Stomach (tissue), 9 donors: ENCODE data around the gene PTPA. TPM values are rescaled to one million over a fixed set of nuclear protein-coding genes. Genes with fewer than 3 reads are reported as not detected.

Source experiments
- DNase-seq, 2 donors: peaks; one replicate each; pipeline versions ENCODE4 v3.0.0 to v3.0.0-alpha.2; 2013 to 2019
- H3K27ac ChIP-seq, 5 donors: fragments of 200-600 bp in 4 of 5; sonication (generic) in 4 of 5; one replicate each; pipeline ENCODE4 v1.5.1; 2013 to 2019; ENCODE audit warnings: mild to moderate bottlenecking in 1 of 5, moderate library complexity in 1 of 5
- H3K27me3 ChIP-seq, 3 donors: fragments of 200-600 bp; sonication (generic); one replicate each; pipeline ENCODE4 v1.5.1; 2017 to 2019; ENCODE audit warnings: mixed run types in 1 of 3
- H3K36me3 ChIP-seq, 4 donors: fragments of 200-600 bp; sonication (generic); 1 replicate in 3 of 4; 2 replicates in 1 of 4; pipeline ENCODE4 v1.5.1; 2016 to 2019
- H3K4me1 ChIP-seq, 4 donors: fragments of 200-600 bp; sonication (generic); one replicate each; pipeline ENCODE4 v1.5.1; 2016 to 2019
- H3K4me3 ChIP-seq, 4 donors: fragments of 200-600 bp; sonication (generic) in 3 of 4; one replicate each; pipeline ENCODE4 v1.5.1; 2016 to 2019; ENCODE audit warnings: mild to moderate bottlenecking in 1 of 4
- H3K9me3 ChIP-seq, 4 donors: fragments of 200-600 bp; sonication (generic); one replicate each; pipeline ENCODE4 v1.5.1; 2016 to 2019
- CTCF ChIP-seq, 7 experiments: fragments of 450-650 bp in 4 of 7; fragments of 200-600 bp in 3 of 7; sonication (generic) in 3 of 7; IDR thresholded peaks; one replicate each; pipeline ENCODE4 v1.5.1; 2016 to 2019; ENCODE audit warnings: antibody characterized with exemption in 7 of 7, control low read depth in 2 of 7, mild to moderate bottlenecking in 1 of 7
- EP300 ChIP-seq: sonication (generic); formaldehyde crosslinking; IDR thresholded peaks from one replicate; pipeline ENCODE4 v1.6.1; 2017; ENCODE audit warnings: antibody characterized with exemption
- POLR2A ChIP-seq, 4 donors: fragments of 450-650 bp; IDR thresholded peaks; one replicate each; pipeline ENCODE4 v1.6.1; 2016; ENCODE audit warnings: antibody characterized with exemption in 4 of 4, control low read depth in 2 of 4, mild to moderate bottlenecking in 1 of 4, moderate library complexity in 1 of 4
- POLR2AphosphoS5 ChIP-seq, 3 donors: sonication (generic); formaldehyde crosslinking; IDR thresholded peaks; one replicate each; pipeline ENCODE4 v1.6.1; 2016; ENCODE audit warnings: antibody characterized with exemption in 3 of 3
- WGBS, 5 donors: extraction: QIAGEN DNeasy Blood & Tissue Kit in 3 of 5; methylation state at CpG; one replicate each; pipeline versions ENCODE4 v1.1.5 to v1.1.7; 2013 to 2018; 5-methylcytosine and 5-hydroxymethylcytosine counted together
- intact Hi-C: fragments of 100-400 bp; cut with DNase I; formaldehyde crosslinking; loops from one replicate; pipeline ENCODE4 v1.15.1; 2023; ENCODE audit warnings: low total_unique reads
- polyA plus RNA-seq, 3 donors: library from polyadenylated mRNA; stranded (reverse); fragments of 200-250 nt; gene quantifications; one replicate each; pipeline ENCODE4 v1.2.3, GENCODE V29; 2013
- total RNA-seq, 5 donors: library from RNA; depleted of rRNA; stranded (reverse); fragments of >200 nt; gene quantifications; one replicate each; pipeline versions ENCODE4 v1.1.0 to v1.2.3, GENCODE V29; 2014 to 2016
- donor health status: healthy with polysubstance abuse.
- donor health status: Bipolar disorder and iron deficiency.
- donor health status: healthy.

The PTPA gene
- total and polyA plus RNA-seq, 8 donors: 12.3 to 118 (median 73.6) TPM

- TF ChIP-seq POLR2AphosphoS5 (IDR thresholded peaks at IDR 0.05) (no peak), EP300 (no peak), CTCF (IDR thresholded peaks at IDR 0.05) (no peak), POLR2A (IDR thresholded peaks at IDR 0.05) (no peak)
- intact Hi-C loops: no loop called here
- Histone ChIP-seq H3K9me3 (no peaks in the 10 kb centered on the region), H3K27ac (no peak overlapping the region), H3K27me3 (no peaks in the 10 kb centered on the region), H3K4me3 (no peak overlapping the region), H3K4me1 (peaks cover 16 to 44% (median 33%) of the 10 kb centered on the region in 4 donors), H3K36me3 (peaks cover 29 to 51% (median 47%) of the 10 kb centered on the region in 4 donors)
- no peak for DNase-seq
- WGBS, 5 donors: 56 to 76% (median 73%) methylated on average over 6 to 7 of the region's 7 CpGs
Observed at GRCh38 chr9:129084087-129084486, 27.1 kb upstream of the PTPA start.

- Histone ChIP-seq H3K4me1 (peaks cover 0 to 2% (median under 1%) of the 10 kb centered on the region in 4 donors), H3K27ac (no peak overlapping the region), H3K4me3 (no peak overlapping the region), H3K9me3 (no peaks in the 10 kb centered on the region), H3K27me3 (no peaks in the 10 kb centered on the region), H3K36me3 (peaks cover 35 to 67% (median 64%) of the 10 kb centered on the region in 4 donors)
- intact Hi-C loops: no loop called here
- 88 to 93% (median 90%) methylated on average over 6 to 15 of the region's 15 CpGs for WGBS, 5 donors
- TF ChIP-seq POLR2A (IDR thresholded peaks at IDR 0.05): no peak
- TF ChIP-seq CTCF (IDR thresholded peaks at IDR 0.05): no peak
- no peak for TF ChIP-seq EP300
- TF ChIP-seq POLR2AphosphoS5 (IDR thresholded peaks at IDR 0.05): no peak
- no peak for DNase-seq
Observed at GRCh38 chr9:129089246-129089645, 22.0 kb upstream of the PTPA start.

- H3K27ac ChIP-seq: no peak overlapping the region
- peaks cover 33 to 67% (median 62%) of the 10 kb centered on the region in 4 donors for H3K36me3 ChIP-seq
Observed at GRCh38 chr9:129093602-129094386, 17.4 kb upstream of the PTPA start.

More at GRCh38 chr9:129093602-129094386, 17.4 kb upstream of the PTPA start:
- H3K27me3 ChIP-seq: no peaks in the 10 kb centered on the region
- WGBS, 5 donors: 77 to 82% (median 81%) methylated on average over 20 of the region's 20 CpGs
- H3K9me3 ChIP-seq: no peaks in the 10 kb centered on the region
- TF ChIP-seq POLR2A (IDR thresholded peaks at IDR 0.05): no peak
- no peak for TF ChIP-seq POLR2AphosphoS5 (IDR thresholded peaks at IDR 0.05)
- no peak for TF ChIP-seq CTCF (IDR thresholded peaks at IDR 0.05)
- TF ChIP-seq EP300: no peak
- intact Hi-C loops: no loop called here
- H3K4me1 ChIP-seq: no peaks in the 10 kb centered on the region
- no peak overlapping the region for H3K4me3 ChIP-seq
- DNase-seq: no peak
